GM18907 (cell line): ENCODE measurements around the gene SLC66A2.
A peak's percentile ranks its signal among the peaks of the same experiment; 100 is the strongest.

ENCODE experiments used
- ATAC-seq: cut with Tn5 transposase; IDR thresholded peaks from one replicate; pipeline ENCODE4 v1.9.1; 2021; ENCODE audit warnings: mild to moderate bottlenecking, moderate library complexity; ENCODE audit not compliant: unreplicated experiment

SLC66A2 gene

DNA sequence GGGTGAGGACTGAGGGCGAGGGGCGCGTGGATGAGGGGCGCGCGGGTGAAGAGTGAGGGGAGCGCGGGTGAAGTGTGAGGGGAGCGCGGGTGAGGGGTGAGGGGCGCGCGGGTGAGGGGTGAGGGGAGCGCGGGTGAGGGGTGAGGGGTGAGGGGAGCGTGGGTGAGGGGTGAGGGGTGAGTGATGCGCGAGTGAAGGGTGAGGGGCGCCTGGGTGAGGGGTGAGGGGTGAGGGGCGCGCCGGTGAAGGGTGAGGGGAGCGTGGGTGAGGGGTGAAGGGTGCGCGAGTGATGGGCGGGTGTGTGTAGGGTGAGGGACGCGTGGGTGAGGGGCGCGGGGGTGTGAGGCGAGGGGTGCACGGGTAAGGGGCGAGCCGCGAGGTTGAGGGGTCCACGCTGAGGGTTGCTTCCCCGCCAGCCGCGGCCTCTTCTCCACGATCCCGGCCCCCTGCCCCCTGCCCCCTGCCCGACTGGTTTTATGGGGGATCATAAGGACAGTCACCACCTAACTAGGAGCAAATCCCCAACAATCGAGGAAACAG, 1.1 kb upstream of the SLC66A2 start:
- no peak for ATAC-seq

DNA sequence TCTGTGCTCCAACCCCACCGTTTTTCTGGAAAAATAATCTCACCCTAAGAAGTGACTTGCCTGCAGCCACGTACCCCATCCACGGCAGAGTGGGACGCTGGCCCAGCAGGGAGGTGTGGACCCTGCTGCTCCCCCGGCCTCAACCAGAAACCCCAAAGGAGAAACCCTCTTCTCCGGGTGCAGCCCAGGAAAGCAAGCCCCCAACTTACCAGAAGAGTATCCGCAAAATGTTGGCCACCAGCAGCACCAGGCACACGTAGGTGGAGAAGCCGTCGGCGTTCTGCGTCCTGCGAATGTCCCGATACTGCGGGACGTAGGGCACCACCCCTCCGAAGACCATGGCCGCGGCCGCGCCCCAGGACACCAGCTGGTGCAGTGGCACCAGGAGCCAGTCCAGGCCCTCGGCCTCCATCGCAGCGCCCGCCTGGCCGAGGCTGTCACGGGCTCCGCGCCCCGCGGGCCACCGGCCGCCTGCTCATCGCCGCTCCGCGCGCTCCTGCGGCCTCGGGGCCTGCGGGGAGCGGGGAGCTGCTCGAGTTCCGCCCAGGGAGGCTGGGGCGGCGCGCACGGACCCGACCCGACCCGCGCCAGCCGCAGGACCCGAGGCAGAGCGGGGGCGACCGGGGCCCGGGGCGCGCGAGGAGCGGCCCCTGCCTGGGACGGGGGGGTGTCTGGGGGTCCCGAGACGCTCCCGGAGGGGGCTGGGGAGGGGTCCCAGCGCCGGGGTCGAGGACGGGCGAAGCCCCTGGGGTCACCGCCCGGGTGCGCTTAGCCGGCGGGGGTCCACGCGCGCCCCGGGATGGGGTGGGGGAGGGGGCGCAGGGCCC, 725 bp downstream of the SLC66A2 start:
- peak; percentile 32 for ATAC-seq

DNA sequence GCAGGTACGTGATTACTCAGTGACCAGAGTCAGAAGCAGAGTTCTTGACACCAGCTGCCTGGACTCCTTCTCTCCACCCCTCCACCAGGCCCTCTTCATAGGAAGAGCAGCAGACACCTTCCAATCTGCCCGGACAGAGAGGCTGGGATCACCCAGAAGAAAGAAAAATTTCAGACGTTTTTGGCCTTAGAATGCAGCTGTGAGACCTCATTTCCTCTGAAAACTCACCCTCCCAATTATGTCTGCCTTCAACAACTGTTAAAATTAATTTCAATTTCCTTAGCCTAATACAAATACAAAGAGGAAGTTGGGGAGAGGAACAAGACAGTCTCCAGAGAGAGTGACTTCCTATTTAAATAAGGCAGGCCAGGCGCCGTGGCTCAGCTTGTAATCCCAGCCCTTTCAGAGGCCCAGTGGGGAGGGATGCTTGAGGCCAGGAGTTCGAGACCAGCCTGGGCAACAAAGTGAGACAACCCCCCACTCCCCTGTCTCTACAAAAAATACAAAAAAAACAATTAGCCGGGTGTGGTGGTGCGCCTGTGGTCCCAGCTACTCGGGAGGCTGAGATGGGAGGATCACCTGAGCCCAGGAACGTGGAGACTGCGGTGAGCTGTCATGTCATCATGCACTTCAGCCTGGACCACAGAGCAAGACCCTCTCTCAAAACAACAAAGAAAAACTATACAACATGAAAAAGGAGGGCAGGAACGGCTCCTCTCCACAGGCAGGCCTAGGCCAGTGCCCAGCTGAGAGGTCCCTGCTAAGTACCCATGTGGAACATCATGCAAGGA, 1.6 kb downstream of the SLC66A2 start:
- ATAC-seq: peak; percentile 31

DNA sequence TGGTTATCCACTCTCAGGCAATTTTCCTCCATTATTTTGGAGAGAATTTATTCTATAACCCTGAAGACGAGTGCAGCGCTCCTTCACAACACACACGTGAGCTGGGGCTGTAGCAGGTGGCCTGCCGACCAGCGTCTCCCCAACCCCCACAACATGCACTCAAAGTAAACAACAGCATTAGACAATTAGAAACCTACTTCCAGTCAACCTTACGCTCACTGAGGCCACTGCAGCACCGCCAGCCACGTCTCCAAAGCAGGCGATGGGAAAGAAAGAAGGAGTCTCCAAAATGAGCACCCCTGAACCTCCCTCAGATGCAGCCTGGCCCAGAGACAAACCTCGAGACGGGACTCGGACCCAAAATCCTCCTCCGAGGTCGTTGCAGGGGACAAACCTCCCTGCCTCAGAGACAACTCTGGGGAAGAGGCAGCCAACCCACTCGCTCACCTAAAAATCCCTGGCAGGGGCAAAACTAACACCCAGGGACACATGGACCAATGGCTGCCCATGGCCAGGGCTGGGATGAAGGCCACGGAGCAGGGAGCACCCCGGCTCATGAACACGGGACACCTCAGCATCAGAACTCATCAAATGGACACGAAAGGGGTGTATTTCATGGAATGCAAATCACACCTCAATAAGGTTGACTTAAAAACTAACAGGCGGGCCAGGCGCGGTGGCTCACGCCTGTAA, 2.6 kb downstream of the SLC66A2 start:
- no peak for ATAC-seq

DNA sequence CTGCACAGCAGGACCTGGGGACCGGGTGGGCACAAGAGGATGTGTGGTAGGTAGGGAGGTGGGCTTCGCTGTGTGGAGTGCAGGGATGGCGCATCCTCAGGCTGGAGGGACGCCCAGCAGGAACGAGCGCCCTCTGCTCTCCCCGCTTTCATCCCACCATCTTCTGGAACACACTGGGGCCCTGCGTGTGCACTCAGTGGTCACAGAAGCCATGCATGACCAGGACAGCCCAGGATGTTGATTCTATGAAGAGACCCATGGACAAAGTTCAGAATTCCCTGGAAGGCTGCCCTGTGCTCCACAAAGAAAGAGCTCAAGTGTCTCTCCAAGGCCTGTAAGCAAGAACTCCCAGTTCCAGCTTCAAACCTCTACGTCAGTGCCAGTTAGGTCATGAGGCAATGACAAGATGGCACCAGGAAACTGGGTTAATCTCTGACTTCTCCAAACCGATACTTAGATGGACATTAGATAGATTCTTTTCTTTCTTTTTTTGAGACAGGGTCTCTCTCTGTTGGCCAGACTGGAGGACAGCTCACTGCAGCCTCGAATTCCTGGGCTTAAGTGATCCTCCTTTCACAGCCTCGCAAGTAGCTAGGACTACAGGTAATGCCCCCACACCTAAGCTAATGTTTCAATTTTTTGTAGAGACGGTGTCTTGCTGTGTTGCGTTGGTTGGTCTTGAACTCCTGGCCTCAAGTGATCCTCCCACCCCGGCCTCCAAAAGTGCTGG, 3.4 kb downstream of the SLC66A2 start:
- no peak for ATAC-seq

DNA sequence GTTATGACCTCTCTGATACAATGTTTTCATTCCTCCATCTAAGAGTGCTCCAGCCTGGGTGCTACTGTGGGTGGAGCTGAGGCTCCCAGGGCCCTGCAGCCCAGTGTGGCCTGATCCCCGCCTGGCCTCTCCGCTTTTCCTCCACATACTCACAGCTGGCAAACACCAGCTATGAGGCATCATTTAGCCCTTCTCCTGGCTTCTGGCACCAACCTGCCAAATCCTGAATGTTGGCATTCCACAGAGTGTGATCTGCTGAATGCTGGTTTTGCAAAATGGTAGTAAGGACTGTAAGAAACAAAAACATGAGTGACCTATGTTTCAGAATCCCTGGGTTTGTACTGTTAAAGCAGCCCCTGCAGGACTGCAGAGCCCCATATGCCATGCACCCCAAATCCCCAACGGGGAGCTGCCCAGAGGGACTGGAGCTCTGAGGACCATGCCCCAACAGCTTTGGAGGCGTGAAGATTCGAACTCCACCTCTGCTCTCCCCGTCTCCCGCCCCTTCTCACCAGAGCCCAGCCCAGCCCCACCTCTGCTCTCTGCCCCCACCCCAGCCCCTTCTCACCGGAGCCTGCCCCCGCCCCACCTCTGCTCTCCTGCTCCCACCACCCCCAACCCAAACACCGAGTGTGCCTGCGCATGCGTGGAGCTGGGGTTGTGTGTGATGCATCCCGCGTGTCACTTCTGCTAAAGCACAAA, 4.2 kb downstream of the SLC66A2 start:
- no peak for ATAC-seq

DNA sequence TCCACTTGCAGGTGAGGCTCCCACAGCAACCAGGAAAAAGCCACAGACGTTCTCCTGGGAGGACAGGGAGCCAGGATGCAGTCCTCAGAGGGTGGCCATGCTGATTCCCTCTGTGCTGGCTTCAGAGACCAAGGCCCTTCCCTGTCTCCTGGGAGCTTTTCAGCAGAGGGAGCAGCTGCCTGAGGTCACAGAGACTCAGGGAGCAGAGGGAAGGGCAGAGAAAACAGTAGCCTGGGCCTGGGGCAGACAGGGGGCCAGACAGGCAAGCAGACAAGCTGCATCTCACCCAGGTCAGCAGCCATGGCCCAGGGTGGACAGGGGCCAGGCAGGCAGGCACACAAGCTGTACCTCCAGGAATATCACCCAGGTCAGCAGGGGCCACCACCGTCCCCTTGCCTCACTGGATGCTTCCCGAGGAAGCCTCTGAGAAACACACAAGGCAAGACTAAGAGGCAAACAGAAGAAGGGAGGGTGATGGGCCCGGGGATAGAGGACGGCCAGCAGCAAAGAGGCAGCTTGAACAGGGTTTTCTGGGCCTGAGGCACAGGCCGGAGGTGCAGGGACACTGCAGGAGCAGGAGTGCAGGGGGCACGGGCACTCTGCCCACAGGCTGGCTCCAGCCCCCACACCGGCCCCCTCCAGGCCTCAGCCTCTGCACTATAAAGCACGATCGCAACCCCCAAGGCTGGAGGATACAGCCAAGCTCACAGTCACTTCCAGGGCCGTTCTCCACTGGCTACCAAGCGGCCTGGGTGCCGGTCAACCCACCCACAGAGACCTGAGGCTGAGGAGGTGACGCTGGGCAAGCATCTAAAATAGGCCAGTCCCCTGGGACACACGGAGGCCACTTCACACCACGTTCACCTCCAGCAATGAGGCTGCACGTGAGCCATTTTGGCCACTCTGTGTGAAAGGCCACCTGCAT, 6.1 kb downstream of the SLC66A2 start:
- no peak for ATAC-seq

DNA sequence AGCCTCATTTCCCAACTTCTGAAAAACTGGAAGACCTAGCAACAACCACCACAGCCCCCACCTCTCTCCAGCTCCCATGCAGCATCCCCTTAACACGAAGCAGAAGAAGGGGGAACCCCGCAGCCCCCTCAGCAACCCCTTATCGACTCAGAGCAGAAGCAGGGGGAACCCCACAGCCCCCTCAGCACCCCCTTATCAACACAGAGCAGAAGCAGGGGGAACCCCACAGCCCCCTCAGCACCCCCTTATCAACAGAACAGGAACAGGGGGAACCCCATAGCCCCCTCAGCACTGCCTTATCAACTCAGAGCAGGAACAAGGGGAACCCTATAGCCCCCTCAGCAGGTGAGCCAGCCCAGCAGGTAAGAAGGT, 6.7 kb downstream of the SLC66A2 start:
- ATAC-seq: no peak

DNA sequence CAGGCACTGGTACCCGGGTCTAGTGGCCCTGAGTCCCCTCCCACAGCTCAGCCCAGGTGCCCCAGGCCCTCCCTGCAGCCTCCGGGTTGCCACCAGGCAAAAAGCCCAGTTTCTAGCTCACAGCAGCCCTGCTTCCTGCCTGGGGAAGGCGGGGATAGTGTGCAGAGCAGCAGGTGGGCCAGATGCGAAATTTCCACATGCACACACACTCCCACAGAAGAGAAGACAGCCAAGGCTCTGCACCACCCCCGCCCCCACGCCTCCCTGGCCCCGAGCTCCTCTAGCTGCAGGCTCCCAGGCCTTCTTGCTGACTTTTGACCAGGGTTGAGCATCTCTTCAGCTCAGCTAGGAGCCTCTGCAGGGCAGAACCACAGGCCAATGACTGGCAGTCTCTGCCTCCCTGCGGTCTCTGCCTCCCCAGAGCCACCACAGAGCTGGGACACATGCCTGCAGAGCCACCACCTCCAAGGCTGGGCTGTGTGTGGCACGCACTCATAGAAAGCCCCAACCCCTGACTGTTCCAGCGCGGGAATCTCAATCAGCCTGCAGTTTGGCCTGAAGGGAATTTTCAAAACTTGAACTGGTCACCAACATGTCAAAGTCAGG, 7.2 kb downstream of the SLC66A2 start:
- no peak for ATAC-seq

DNA sequence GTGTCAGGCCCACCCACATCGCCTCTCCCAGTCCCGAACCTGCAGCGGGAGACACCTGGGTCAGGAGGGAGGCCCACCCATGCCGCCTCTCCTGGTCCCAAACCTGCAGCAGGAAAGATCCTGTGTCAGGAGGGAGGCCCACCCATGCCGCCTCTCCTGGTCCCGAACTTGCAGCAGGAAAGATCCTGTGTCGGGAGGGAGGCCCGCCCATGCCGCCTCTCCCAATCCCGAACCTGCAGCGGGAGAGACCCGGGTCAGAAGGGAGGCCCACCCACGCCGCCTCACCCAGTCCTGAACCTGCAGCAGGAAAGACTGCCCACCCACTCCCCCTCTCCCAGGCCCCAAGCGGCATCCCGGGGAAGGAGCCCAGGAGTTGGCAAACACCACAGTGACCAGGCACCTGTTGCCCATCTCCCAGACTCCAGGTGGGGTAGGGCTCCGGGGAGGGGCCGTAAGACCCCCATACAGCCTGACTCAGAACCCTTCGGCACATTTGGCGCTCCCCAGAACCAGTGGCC, 7.8 kb downstream of the SLC66A2 start:
- ATAC-seq: no peak

DNA sequence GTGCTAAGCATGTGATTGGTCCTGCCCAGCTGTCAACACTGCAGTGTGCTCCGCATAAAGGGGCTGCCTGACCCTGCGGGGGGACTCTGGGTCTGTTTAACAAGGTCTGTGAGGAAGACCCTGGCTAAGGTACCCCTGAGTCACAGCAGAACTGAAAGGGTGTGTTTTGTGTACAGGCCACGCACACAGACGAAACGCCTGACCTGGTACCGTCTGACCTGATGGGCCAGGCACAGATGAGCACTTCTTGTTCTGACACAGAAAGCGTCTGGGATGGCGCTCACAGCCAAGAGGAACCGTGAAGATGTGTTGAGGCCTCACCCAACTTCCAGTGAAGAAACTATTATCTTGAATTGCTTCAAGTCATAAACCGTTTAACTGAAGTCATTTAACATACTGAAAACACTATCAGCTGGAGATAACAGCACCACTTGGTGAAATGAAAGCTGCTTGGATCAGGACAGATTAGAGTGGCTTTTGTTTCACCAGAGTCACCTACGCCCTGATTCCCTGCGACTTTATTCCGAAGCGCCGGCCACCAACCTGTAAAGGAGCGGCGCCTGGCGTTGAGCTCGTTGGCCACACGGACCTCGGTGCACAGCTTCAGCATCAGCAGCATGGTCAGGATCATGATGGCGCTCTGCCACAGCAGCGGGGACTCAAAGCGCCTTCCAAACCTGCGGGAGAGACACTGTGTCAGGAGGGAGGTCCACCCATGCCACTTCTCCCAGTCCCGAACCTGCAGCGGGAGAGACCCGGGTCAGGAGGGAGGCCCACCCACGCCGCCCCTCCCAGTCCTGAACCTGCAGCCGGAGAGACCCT, 8.5 kb downstream of the SLC66A2 start:
- ATAC-seq: no peak

DNA sequence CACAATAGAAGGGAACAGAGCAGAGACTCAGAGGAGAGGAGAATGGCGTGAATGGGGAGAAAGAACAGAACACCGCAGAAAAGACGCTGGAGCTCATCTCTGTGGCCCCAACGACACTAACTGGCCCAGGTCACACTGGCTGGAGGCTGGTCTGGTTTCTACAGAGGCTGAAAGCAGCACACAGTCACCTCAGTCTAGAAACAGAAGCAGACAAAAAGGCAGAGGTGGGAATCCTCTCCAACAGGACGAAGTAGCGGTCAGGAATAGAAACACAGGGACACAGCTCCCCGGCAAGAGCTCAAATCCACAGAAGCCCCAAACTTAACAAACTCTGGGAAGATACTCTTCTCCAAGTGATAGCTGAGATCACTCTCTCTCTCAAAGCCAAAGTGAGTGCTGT, 9.2 kb downstream of the SLC66A2 start:
- ATAC-seq: no peak

DNA sequence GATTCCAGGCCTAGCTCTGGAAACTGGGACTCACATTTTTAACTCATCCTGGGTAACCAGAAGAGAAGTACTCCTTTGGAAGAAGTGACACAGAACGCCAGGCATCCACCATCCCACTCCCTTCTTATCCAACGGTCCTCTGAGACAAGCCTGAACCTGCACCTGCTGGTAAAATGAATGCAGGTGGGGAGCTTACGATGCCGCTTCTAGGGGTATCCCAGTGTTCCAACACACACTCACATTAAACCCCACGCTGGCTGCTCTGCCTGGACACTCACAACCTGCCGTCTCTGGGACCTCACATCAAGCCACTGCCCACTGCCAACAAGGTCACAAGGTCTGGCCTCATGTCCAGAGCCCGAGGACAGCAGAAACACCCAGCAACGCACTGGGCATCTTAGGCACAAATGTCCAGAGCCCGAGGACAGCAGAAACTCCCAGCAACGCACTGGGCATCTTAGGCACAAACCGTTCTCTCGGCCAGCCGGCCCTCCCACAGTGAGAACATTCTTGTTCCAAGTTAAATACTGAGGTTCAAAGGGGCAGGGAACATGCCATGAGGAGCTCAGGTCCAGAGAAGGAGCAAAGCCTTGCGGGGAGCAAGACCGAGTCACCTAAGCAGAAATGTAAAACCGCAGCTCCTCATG, 9.9 kb downstream of the SLC66A2 start:
- ATAC-seq: no peak

DNA sequence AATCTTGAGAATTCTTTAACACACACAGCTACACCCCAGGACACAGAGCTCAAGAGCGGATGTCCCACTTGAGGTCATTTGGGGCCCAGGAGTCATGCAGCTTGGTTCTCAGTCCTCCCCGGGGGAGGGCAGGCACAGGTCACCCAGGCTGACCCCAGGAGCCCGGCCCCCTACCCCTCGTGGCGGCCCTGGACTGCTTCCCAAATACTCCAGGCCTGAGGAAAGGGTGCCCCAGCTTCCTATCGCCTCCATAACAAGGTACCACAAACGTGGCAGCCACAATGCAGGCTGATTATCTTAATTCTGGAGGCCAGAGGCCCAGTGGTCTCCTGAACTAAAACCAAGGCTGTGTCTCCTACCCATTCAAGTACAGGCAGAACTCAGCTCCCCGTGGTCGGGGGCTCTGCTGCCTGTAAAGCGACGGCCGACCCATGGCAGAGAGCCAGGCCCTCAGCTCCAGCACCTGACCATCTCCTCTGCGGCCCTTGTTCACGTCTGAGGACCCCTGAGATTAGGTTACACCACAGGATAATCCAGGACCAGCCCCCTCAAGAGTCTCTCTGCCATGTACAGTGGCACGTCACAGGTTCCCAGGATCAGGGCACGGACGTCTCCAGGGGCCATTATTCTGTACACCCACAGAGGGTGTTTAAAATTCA, 10.5 kb downstream of the SLC66A2 start:
- no peak for ATAC-seq

DNA sequence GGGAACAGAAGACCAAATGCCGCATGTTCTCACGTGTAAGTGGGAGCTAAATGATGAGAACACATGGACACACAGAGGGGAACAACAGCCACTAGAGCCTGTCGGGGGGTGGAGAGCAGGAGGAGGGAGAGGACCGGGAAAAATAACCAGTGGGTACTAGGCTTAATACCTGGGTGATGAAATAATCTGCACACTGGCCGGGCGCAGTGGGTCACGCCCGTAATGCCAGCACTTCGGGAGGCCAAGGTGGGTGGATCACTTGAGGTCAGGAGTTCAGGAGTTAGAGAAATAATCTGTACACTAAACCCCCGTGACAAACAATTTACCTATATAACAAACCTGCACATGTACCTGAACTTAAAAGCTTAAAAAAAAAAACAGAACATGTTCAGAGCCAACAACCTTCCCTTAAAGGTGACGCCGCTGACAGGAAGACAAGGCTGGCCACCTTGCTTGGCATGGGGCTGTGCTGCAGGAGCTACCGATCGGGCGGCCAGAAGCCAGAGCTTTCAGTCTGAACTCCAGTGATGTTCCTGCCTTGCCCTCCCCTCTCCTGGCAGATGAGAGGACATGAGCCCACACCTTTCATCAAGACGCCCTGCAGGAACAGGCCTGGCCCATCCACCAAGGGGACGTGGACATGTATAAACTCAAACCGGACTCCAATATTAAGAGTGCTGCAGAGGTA, 11.2 kb downstream of the SLC66A2 start:
- no peak for ATAC-seq

DNA sequence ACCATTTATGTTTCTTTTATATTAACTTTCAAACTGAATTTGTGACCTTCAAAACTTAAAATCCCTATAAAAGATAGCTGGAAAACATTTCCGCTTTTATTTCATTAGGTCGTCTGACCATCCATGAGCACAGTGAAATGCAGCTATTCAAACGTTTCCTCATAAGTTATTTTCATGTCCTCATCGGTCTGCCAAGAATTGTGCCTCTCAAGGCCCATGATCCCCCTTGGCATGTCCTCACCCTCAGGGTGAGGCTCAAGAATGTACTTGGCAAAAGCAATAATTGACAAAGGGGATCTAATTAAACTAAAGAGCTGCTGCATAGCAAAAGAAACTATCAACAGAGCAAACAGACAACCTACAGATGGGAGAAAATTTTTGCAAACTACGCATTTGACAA, 12.4 kb downstream of the SLC66A2 start:
- no peak for ATAC-seq
